Measurements from ENCODE around the gene RGL2. TPM values are rescaled to one million over a fixed set of nuclear protein-coding genes. Genes with fewer than 3 reads are reported as not detected.

RGL2 gene
- total and polyA plus RNA-seq, 2 of the 4 experiments (the other 2 are of a cell fraction) = 4.1 to 26.9 TPM

DNA sequence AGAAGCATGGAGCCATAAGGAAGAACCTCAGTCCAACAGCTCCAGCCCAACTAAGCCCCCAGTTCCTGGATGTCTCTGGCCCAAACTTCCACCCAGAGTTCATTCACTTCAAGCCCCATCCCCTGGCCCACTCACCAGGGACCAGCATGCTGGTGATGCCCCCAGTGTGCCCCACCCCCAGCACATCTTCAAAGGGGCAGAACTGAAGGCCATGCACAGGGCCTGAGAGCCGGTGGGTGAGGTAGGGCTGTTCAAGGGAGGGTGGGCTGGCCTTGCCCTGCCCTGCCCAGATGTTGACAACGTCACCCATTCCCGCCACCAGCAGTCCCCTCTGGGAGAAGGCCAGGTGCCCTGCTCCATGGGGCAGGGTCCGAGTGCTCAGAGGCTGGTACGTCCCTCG is 18.2 kb downstream of the RGL2 start:
- Histone ChIP-seq H2BK120ac (ENCODE audit: low read depth, low read length) (no peak overlapping the region), H3K27ac (ENCODE audit: insufficient read depth, low read length) (no peak overlapping the region), H4K8ac (ENCODE audit: low read depth in 2 of 2, low read length in 2 of 2) (no peak overlapping the region), H3K9me1 (ENCODE audit: insufficient read depth, low read length) (no peaks in the 10 kb centered on the region), H3K14ac (replicated peaks; ENCODE audit: low read depth, low read length) (no peak overlapping the region), H2AFZ (replicated peaks; ENCODE audit: low read length, poor library complexity) (no peak overlapping the region), H3K79me1 (ENCODE audit: low read depth in 1 of 2, low read length in 2 of 2) (peaks cover 13 to 32% of the 10 kb centered on the region in 2 experiments; a peak in 3 of 4 replicates), H3K4me3 (ENCODE audit: insufficient read depth, low read depth, low read length) (no peak overlapping the region), H3K4ac (ENCODE audit: low read depth, low read length) (no peak overlapping the region), H3K56ac (ENCODE audit: extremely low read depth, insufficient read depth, low read length) (no peak overlapping the region), H4K20me1 (ENCODE audit: insufficient read depth, low read length) (peaks cover 44% of the 10 kb centered on the region), H2BK15ac (ENCODE audit: low read depth, low read length) (no peak overlapping the region), H3K36me3 (ENCODE audit: control insufficient read depth, insufficient read depth, low read length) (peaks cover 58% of the 10 kb centered on the region), H3K4me1 (ENCODE audit: control insufficient read depth, insufficient read depth, low read length) (peaks cover 6% of the 10 kb centered on the region), H2BK20ac (ENCODE audit: low read depth, low read length) (no peak overlapping the region), H4K5ac (ENCODE audit: low read depth, low read length) (no peak overlapping the region), H3K9me3 (ENCODE audit: control insufficient read depth, insufficient read depth, low read length) (no peaks in the 10 kb centered on the region), H4K91ac (ENCODE audit: insufficient read depth, low read depth, low read length) (no peak overlapping the region), H3K18ac (ENCODE audit: low read depth, low read length) (no peak overlapping the region), H3K4me2 (ENCODE audit: low read depth, low read length) (no peak overlapping the region), H3K9ac (ENCODE audit: low read depth, low read length) (no peak overlapping the region), H3K23ac (ENCODE audit: low read depth, low read length) (no peak overlapping the region), H3K27me3 (ENCODE audit: control insufficient read depth, insufficient read depth, low read length) (no peaks in the 10 kb centered on the region), H2AK9ac (replicated peaks; ENCODE audit: low read depth, low read length, poor library complexity) (no peak overlapping the region), H2AK5ac (ENCODE audit: low read depth, low read length) (no peak overlapping the region), H2BK5ac (ENCODE audit: low read depth, low read length, poor library complexity, severe bottlenecking) (no peak overlapping the region)
- POLR2A ChIA-PET (ENCODE audit: unreplicated experiment) = interaction anchor here (0.6 kb wide), 1 partner anchor 9 kb away, joined by 3 read pairs; the partner anchor contains the start of genes RPS18 and VPS52
- CTCF ChIA-PET = interaction anchor here (0.6 kb wide), 1 partner anchor 75 kb away, joined by 5 read pairs; no protein-coding TSS in a partner anchor
- no TSS peak for BruUV-seq (replicated peaks)
- intact Hi-C loops (cut with micrococcal nuclease) (no loop called here), dilution Hi-C loops (cut with HindIII; ENCODE audit: low sequenced_read_pairs, unreplicated experiment) (no loop called here), in situ Hi-C loops (cut with MboI; ENCODE audit: low sequenced_read_pairs) (no loop called here)
- no peak for TF ChIP-seq POLR2A (IDR thresholded peaks at IDR 0.05; ENCODE audit: low read depth, low read length)
- no peak for TF ChIP-seq SMC3 (IDR thresholded peaks at IDR 0.05; ENCODE audit: low read depth, low read length)
- TF ChIP-seq MXI1 (IDR thresholded peaks at IDR 0.05; ENCODE audit: borderline replicate concordance, low read depth, low read length) = no peak
- no peak for TF ChIP-seq FOS (IDR thresholded peaks at IDR 0.05; ENCODE audit: low read depth, low read length)
- no peak for TF ChIP-seq RFX5 (IDR thresholded peaks at IDR 0.05; ENCODE audit: low read depth, low read length)
- TF ChIP-seq MAFK (IDR thresholded peaks at IDR 0.05; ENCODE audit: low read depth, low read length) = no peak
- no peak for TF ChIP-seq CEBPB (IDR thresholded peaks at IDR 0.05; ENCODE audit: low read depth, low read length)
- TF ChIP-seq, protein P1, sequence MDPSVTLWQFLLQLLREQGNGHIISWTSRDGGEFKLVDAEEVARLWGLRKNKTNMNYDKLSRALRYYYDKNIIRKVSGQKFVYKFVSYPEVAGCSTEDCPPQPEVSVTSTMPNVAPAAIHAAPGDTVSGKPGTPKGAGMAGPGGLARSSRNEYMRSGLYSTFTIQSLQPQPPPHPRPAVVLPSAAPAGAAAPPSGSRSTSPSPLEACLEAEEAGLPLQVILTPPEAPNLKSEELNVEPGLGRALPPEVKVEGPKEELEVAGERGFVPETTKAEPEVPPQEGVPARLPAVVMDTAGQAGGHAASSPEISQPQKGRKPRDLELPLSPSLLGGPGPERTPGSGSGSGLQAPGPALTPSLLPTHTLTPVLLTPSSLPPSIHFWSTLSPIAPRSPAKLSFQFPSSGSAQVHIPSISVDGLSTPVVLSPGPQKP (IDR thresholded peaks at IDR 0.05; ENCODE audit: borderline replicate concordance, low read depth, low read length) = no peak
- TF ChIP-seq BHLHE40 (IDR thresholded peaks at IDR 0.05; ENCODE audit: low read depth, low read length) = no peak
- TF ChIP-seq RAD21 (IDR thresholded peaks at IDR 0.05; ENCODE audit: low read length) = no peak
- TF ChIP-seq NFE2L2 (IDR thresholded peaks at IDR 0.05; ENCODE audit: low read depth, low read length) = no peak
- no peak for TF ChIP-seq RCOR1 (IDR thresholded peaks at IDR 0.05; ENCODE audit: insufficient replicate concordance, low read length)
- TF ChIP-seq, protein P2, sequence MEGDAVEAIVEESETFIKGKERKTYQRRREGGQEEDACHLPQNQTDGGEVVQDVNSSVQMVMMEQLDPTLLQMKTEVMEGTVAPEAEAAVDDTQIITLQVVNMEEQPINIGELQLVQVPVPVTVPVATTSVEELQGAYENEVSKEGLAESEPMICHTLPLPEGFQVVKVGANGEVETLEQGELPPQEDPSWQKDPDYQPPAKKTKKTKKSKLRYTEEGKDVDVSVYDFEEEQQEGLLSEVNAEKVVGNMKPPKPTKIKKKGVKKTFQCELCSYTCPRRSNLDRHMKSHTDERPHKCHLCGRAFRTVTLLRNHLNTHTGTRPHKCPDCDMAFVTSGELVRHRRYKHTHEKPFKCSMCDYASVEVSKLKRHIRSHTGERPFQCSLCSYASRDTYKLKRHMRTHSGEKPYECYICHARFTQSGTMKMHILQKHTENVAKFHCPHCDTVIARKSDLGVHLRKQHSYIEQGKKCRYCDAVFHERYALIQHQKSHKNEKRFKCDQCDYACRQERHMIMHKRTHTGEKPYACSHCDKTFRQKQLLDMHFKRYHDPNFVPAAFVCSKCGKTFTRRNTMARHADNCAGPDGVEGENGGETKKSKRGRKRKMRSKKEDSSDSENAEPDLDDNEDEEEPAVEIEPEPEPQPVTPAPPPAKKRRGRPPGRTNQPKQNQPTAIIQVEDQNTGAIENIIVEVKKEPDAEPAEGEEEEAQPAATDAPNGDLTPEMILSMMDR (conservative IDR thresholded peaks at IDR 0.05; ENCODE audit: low read depth, low read length) = no peak
- TF ChIP-seq, protein P3, sequence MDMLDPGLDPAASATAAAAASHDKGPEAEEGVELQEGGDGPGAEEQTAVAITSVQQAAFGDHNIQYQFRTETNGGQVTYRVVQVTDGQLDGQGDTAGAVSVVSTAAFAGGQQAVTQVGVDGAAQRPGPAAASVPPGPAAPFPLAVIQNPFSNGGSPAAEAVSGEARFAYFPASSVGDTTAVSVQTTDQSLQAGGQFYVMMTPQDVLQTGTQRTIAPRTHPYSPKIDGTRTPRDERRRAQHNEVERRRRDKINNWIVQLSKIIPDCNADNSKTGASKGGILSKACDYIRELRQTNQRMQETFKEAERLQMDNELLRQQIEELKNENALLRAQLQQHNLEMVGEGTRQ (IDR thresholded peaks at IDR 0.05; ENCODE audit: low read depth, low read length) = no peak
- no peak for TF ChIP-seq MAZ (IDR thresholded peaks at IDR 0.05; ENCODE audit: borderline replicate concordance, low read depth, low read length)
- no peak for TF ChIP-seq CHD1 (IDR thresholded peaks at IDR 0.05; ENCODE audit: low read depth, low read length)
- DNase-seq (no peak), ATAC-seq (ENCODE audit: low read depth) (no peak)
- 96% methylated on average over 4 of the region's 6 CpGs; no CpG with 5 or more reads in 1 of the 2 experiments for WGBS, 2 experiments (ENCODE audit: extremely low coverage in 2 of 2, insufficient read length in 1 of 2)

Measured in IMR-90 (cell line).